Measurements from ENCODE around the gene NCOA1.

NCOA1 gene

GRCh38 chr2:24559473-24560113, 68.5 kb downstream of the NCOA1 start:
- no peak overlapping the region for H2BK120ac ChIP-seq (ENCODE audit: insufficient read depth, low read length, poor library complexity)
- no peak overlapping the region for H4K91ac ChIP-seq (ENCODE audit: low read depth, low read length)
- no peaks in the 10 kb centered on the region for H3K79me2 ChIP-seq (ENCODE audit: control insufficient read depth, insufficient read depth, low read length, poor library complexity)

DNA sequence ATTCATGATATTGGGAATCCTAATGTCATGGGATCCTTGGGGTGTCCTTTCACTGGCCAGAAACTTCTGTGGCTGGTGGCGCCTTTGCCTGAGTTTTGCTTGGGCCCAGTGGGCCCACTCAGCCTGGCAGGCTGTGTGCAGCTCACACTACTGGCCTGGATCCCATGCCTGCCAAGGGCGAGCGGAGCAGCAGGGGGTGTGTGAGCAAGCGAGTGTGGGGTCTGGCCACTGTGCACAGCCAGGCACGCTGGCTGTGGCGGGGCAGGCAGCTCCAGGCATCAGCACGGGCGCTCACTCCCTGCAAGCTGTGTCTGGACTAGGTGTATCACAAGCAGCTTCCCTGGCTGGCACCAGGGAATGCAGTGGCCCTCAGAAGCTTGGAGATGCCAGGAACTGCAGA, 74.5 kb downstream of the NCOA1 start:
- H2BK5ac ChIP-seq (ENCODE audit: low read depth, low read length, poor library complexity): no peak overlapping the region

More at GRCh38 chr2:24559473-24560113, 68.5 kb downstream of the NCOA1 start:
- H3K27ac ChIP-seq (ENCODE audit: low read depth, low read length): no peak overlapping the region
- no peak overlapping the region for H3K9ac ChIP-seq (ENCODE audit: low read length)
- no peak overlapping the region for H3K18ac ChIP-seq (ENCODE audit: low read length)
- no peak overlapping the region for H3K23ac ChIP-seq (ENCODE audit: low read length)
- no CpG with 5 or more reads among the region's 2 CpGs for WGBS (ENCODE audit: extremely low coverage, insufficient coverage, insufficient read length)
- H3K9me3 ChIP-seq (ENCODE audit: insufficient read depth, low read depth, low read length): no peaks in the 10 kb centered on the region
- H2AK5ac ChIP-seq (ENCODE audit: low read length): no peak overlapping the region
- H2AFZ ChIP-seq (ENCODE audit: insufficient read depth, low read length, poor library complexity): no peak overlapping the region
- peaks cover 2 to 10% of the 10 kb centered on the region in 2 experiments for H3K4me1 ChIP-seq (ENCODE audit: control insufficient read depth in 1 of 2, insufficient read depth in 2 of 2, low read length in 2 of 2)
- H2BK5ac ChIP-seq (ENCODE audit: low read depth, low read length, poor library complexity): no peak overlapping the region
- H2BK12ac ChIP-seq (ENCODE audit: low read length): no peak overlapping the region
- no peak overlapping the region for H3K4me3 ChIP-seq (ENCODE audit: low read depth, low read length)
- H3K4ac ChIP-seq (ENCODE audit: low read depth, low read length): no peak overlapping the region
- no peak overlapping the region for H4K8ac ChIP-seq (ENCODE audit: low read depth, low read length)
- DNase-seq: peak; percentile 60 to 92
- H3K14ac ChIP-seq (ENCODE audit: low read length): no peak overlapping the region
- no peak overlapping the region for H4K12ac ChIP-seq (ENCODE audit: low read depth, low read length)
- no peaks in the 10 kb centered on the region for H3K79me1 ChIP-seq (ENCODE audit: low read length)
- no peak overlapping the region for H3K4me2 ChIP-seq (ENCODE audit: low read length)
- no peaks in the 10 kb centered on the region for H3K27me3 ChIP-seq (ENCODE audit: insufficient read depth, low read length)
- H3K36me3 ChIP-seq (ENCODE audit: control insufficient read depth in 1 of 2, insufficient read depth in 2 of 2, low read length in 2 of 2): no peaks in the 10 kb centered on the region

DNA sequence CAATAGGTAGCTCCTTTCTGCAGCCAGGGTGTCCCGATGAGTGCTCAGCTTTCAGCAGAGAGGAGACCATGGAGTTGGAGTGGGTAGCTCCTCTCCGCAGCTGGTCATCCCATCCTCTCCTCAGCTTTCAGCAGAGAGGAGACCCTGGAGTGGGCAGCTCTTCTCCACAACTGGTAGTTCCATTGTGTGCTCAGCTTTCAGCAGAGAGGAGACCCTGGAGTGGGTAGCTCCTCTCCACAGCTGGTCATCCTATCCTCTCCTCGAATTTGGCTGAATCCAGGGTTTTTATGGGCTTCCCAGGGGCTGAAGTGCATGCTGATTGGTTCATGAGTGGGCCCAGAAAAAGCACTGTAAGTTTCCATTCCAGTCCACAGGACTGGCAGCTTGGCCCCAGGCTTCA, 75.2 kb downstream of the NCOA1 start:
- Histone ChIP-seq H3K79me1 (ENCODE audit: low read length) (no peaks in the 10 kb centered on the region), H3K14ac (ENCODE audit: low read length) (no peak overlapping the region), H3K27me3 (ENCODE audit: insufficient read depth, low read length) (no peaks in the 10 kb centered on the region), H4K91ac (ENCODE audit: low read depth, low read length) (no peak overlapping the region), H3K18ac (ENCODE audit: low read length) (no peak overlapping the region), H4K8ac (ENCODE audit: low read depth, low read length) (no peak overlapping the region), H3K23ac (ENCODE audit: low read length) (no peak overlapping the region), H3K4me1 (ENCODE audit: control insufficient read depth in 1 of 2, insufficient read depth in 2 of 2, low read length in 2 of 2) (no peaks in the 10 kb centered on the region), H3K27ac (ENCODE audit: low read depth, low read length) (no peak overlapping the region), H2BK120ac (ENCODE audit: insufficient read depth, low read length, poor library complexity) (no peak overlapping the region), H3K4me2 (ENCODE audit: low read length) (no peak overlapping the region), H3K79me2 (ENCODE audit: control insufficient read depth, insufficient read depth, low read length, poor library complexity) (no peaks in the 10 kb centered on the region), H2AK5ac (ENCODE audit: low read length) (no peak overlapping the region), H3K36me3 (ENCODE audit: control insufficient read depth in 1 of 2, insufficient read depth in 2 of 2, low read length in 2 of 2) (peaks cover 11 to 15% of the 10 kb centered on the region in 2 experiments), H3K4me3 (ENCODE audit: low read depth, low read length) (no peak overlapping the region), H2AFZ (ENCODE audit: insufficient read depth, low read length, poor library complexity) (no peak overlapping the region), H4K12ac (ENCODE audit: low read depth, low read length) (no peak overlapping the region), H2BK12ac (ENCODE audit: low read length) (no peak overlapping the region), H2BK5ac (ENCODE audit: low read depth, low read length, poor library complexity) (no peak overlapping the region), H3K4ac (ENCODE audit: low read depth, low read length) (no peak overlapping the region), H3K9me3 (ENCODE audit: insufficient read depth, low read depth, low read length) (peaks cover 14% of the 10 kb centered on the region), H3K9ac (ENCODE audit: low read length) (no peak overlapping the region)
- no peak for DNase-seq
- WGBS (ENCODE audit: extremely low coverage, insufficient coverage, insufficient read length): no CpG with 5 or more reads among the region's 3 CpGs

More for the DNA sequence above, 74.5 kb downstream of the NCOA1 start:
- WGBS (ENCODE audit: extremely low coverage, insufficient coverage, insufficient read length): no CpG with 5 or more reads among the region's 8 CpGs
- Histone ChIP-seq H3K4me2 (ENCODE audit: low read length) (no peak overlapping the region), H4K91ac (ENCODE audit: low read depth, low read length) (no peak overlapping the region), H3K27me3 (ENCODE audit: insufficient read depth, low read length) (no peaks in the 10 kb centered on the region), H3K27ac (ENCODE audit: low read depth, low read length) (no peak overlapping the region), H4K8ac (ENCODE audit: low read depth, low read length) (no peak overlapping the region), H3K4me3 (ENCODE audit: low read depth, low read length) (no peak overlapping the region), H3K36me3 (ENCODE audit: control insufficient read depth in 1 of 2, insufficient read depth in 2 of 2, low read length in 2 of 2) (peaks cover 11 to 15% of the 10 kb centered on the region in 2 experiments), H3K4me1 (ENCODE audit: control insufficient read depth in 1 of 2, insufficient read depth in 2 of 2, low read length in 2 of 2) (no peaks in the 10 kb centered on the region), H3K18ac (ENCODE audit: low read length) (no peak overlapping the region), H3K79me1 (ENCODE audit: low read length) (no peaks in the 10 kb centered on the region), H2AFZ (ENCODE audit: insufficient read depth, low read length, poor library complexity) (no peak overlapping the region), H2BK120ac (ENCODE audit: insufficient read depth, low read length, poor library complexity) (no peak overlapping the region), H3K9me3 (ENCODE audit: insufficient read depth, low read depth, low read length) (peaks cover 14% of the 10 kb centered on the region), H4K12ac (ENCODE audit: low read depth, low read length) (no peak overlapping the region), H3K4ac (ENCODE audit: low read depth, low read length) (no peak overlapping the region), H3K23ac (ENCODE audit: low read length) (no peak overlapping the region), H3K9ac (ENCODE audit: low read length) (no peak overlapping the region), H2BK12ac (ENCODE audit: low read length) (no peak overlapping the region), H3K14ac (ENCODE audit: low read length) (no peak overlapping the region), H2AK5ac (ENCODE audit: low read length) (no peak overlapping the region), H3K79me2 (ENCODE audit: control insufficient read depth, insufficient read depth, low read length, poor library complexity) (no peaks in the 10 kb centered on the region)
- DNase-seq: no peak

DNA sequence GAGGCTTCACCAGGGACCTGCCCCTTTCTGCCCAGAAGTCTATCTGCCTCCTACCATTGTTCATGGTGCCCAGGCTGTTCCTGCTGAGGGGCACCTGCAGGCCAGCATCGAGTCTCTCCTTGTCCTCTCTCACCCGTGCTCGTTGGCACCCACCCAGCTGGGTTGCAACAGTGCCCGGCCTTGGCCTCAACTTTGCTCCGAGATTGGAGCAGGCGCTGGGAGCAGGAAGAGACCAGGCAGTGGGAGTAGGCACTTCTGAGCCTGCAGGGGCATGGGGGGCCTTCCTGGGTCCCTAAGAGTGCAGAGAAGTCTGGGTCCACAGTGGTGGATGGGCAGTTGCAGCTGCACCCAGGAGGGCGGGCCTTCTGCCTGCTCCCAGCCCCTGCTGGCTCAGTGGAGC, 75.6 kb downstream of the NCOA1 start:
- H2BK5ac ChIP-seq (ENCODE audit: low read depth, low read length, poor library complexity): no peak overlapping the region
- no peak overlapping the region for H3K9ac ChIP-seq (ENCODE audit: low read length)
- H3K4me2 ChIP-seq (ENCODE audit: low read length): no peak overlapping the region
- no peak overlapping the region for H3K4ac ChIP-seq (ENCODE audit: low read depth, low read length)
- no peak overlapping the region for H4K12ac ChIP-seq (ENCODE audit: low read depth, low read length)
- peaks cover 14% of the 10 kb centered on the region for H3K9me3 ChIP-seq (ENCODE audit: insufficient read depth, low read depth, low read length)
- no peak overlapping the region for H2BK120ac ChIP-seq (ENCODE audit: insufficient read depth, low read length, poor library complexity)
- H3K27me3 ChIP-seq (ENCODE audit: insufficient read depth, low read length): no peaks in the 10 kb centered on the region
- H4K8ac ChIP-seq (ENCODE audit: low read depth, low read length): no peak overlapping the region
- DNase-seq: no peak
- H2BK12ac ChIP-seq (ENCODE audit: low read length): no peak overlapping the region
- H3K14ac ChIP-seq (ENCODE audit: low read length): no peak overlapping the region
- H4K91ac ChIP-seq (ENCODE audit: low read depth, low read length): no peak overlapping the region
- H3K36me3 ChIP-seq (ENCODE audit: control insufficient read depth in 1 of 2, insufficient read depth in 2 of 2, low read length in 2 of 2): peaks cover 11 to 15% of the 10 kb centered on the region in 2 experiments
- no peak overlapping the region for H2AK5ac ChIP-seq (ENCODE audit: low read length)
- no peak overlapping the region for H3K27ac ChIP-seq (ENCODE audit: low read depth, low read length)
- no peak overlapping the region for H2AFZ ChIP-seq (ENCODE audit: insufficient read depth, low read length, poor library complexity)
- no peaks in the 10 kb centered on the region for H3K4me1 ChIP-seq (ENCODE audit: control insufficient read depth in 1 of 2, insufficient read depth in 2 of 2, low read length in 2 of 2)
- no peak overlapping the region for H3K18ac ChIP-seq (ENCODE audit: low read length)
- H3K4me3 ChIP-seq (ENCODE audit: low read depth, low read length): no peak overlapping the region
- H3K23ac ChIP-seq (ENCODE audit: low read length): no peak overlapping the region
- H3K79me2 ChIP-seq (ENCODE audit: control insufficient read depth, insufficient read depth, low read length, poor library complexity): no peaks in the 10 kb centered on the region
- WGBS (ENCODE audit: extremely low coverage, insufficient coverage, insufficient read length): no CpG with 5 or more reads among the region's 7 CpGs
- no peaks in the 10 kb centered on the region for H3K79me1 ChIP-seq (ENCODE audit: low read length)
